Activated CD4-positive, alpha-beta T cell treated with anti-CD3 and anti-CD28 coated beads, Interleukin-2, amount 10 ng/mL, durations not matched to agents 24 days and 14 days (primary cell): ENCODE data around the gene TM9SF1. TPM values are rescaled to one million over a fixed set of nuclear protein-coding genes. Genes with fewer than 3 reads are reported as not detected.

Experiments used
- DNase-seq: peaks from one replicate; pipeline ENCODE4 v3.0.0; 2022
- H3K27ac Mint-ChIP-seq: one replicate; pipeline ENCODE4 v1.8.0; 2022; ENCODE audit warnings: mild to moderate bottlenecking, mixed read lengths
- H3K27me3 Mint-ChIP-seq: one replicate; pipeline ENCODE4 v1.8.0; 2022; ENCODE audit warnings: mixed read lengths
- H3K36me3 Mint-ChIP-seq: one replicate; pipeline ENCODE4 v1.8.0; 2022; ENCODE audit warnings: low read depth, mild to moderate bottlenecking, mixed read lengths
- H3K4me1 Mint-ChIP-seq: one replicate; pipeline ENCODE4 v1.8.0; 2021; ENCODE audit warnings: mixed read lengths
- H3K4me3 Mint-ChIP-seq: one replicate; pipeline ENCODE4 v1.8.0; 2022; ENCODE audit warnings: mild to moderate bottlenecking, moderate library complexity, mixed read lengths
- H3K9me3 Mint-ChIP-seq: one replicate; pipeline ENCODE4 v1.8.0; 2021; ENCODE audit warnings: mixed read lengths
- intact Hi-C: fragments of 100-400 bp; cut with micrococcal nuclease; formaldehyde crosslinking; loops from one replicate; pipeline ENCODE4 v1.15.1; 2023
- total RNA-seq: library from RNA; stranded (reverse); gene quantifications from 2 replicates; pipeline ENCODE4 v1.2.3, GENCODE V29; 2022

Gene TM9SF1
- total RNA-seq: 35.1 and 36.4 TPM in 2 replicates

- peaks cover 46% of the 10 kb centered on the region for H3K4me1 Mint-ChIP-seq
- peak within 1 kb of the TSS; percentile 87 for H3K4me3 Mint-ChIP-seq
- peak within 1 kb of the TSS; percentile 96 for H3K27ac Mint-ChIP-seq
- no peaks in the 10 kb centered on the region for H3K9me3 Mint-ChIP-seq
- no peaks in the 10 kb centered on the region for H3K27me3 Mint-ChIP-seq
- DNase-seq: peak; percentile 97
- intact Hi-C loops: loop anchor here (1.0 kb wide), 2 partner anchors 18 to 81 kb away; partner anchors contain the start of genes CHMP4A, DCAF11 and NRL
- peaks cover 58% of the 10 kb centered on the region for H3K36me3 Mint-ChIP-seq
Measured at GRCh38 chr14:24195186-24196070, at the start of gene TM9SF1. TM9SF1 (minus strand) TSS chr14:24195441; CDS start chr14:24195019, 422 bp downstream.

- Mint-ChIP-seq H3K27me3 (no peaks in the 10 kb centered on the region), H3K4me3 (peak overlapping the region; percentile 99), H3K4me1 (peaks cover 59% of the 10 kb centered on the region), H3K36me3 (peaks cover 32% of the 10 kb centered on the region), H3K9me3 (no peaks in the 10 kb centered on the region), H3K27ac (peak overlapping the region; percentile 100)
- peak; percentile 71 for DNase-seq
- intact Hi-C loops: loop anchor here (1.0 to 2.0 kb wide), 3 partner anchors 54 to 89 kb away; no protein-coding TSS in a partner anchor
Measured at GRCh38 chr14:24243336-24243836, 48.1 kb upstream of the TM9SF1 start.

DNA sequence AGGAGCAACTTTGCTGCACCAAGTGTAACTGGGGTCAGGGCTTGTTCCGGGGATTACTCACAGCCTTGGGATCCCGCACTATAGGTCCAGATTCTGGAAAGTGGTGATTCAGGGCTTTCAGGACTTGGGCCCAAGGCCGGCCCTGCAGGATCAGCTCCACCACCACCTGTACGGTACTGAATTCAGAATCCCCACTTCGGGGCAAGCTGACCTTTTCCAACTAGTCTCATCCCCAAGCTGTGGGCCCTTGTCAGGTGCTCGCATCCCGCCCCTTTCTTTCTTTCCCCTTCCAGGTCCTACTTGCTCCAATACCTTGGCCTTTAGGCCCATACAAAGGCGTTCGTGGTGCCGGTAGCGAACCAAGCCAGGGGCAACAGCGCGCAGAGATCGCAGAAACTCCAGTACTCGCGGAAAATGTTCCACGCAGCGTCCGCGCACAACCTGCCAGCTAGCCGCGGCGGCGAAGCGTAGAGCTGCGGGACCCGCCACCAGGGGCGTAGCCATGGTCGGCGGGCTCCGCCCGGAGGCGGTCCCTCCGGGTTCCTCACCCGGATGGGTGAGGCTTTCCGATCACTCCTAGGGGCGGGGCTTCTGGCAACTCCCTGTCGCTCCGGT, 46.7 kb upstream of the TM9SF1 start:
- peak overlapping the region; percentile 99 for H3K4me3 Mint-ChIP-seq
- peaks cover 61% of the 10 kb centered on the region for H3K4me1 Mint-ChIP-seq
- peak overlapping the region; percentile 100 for H3K27ac Mint-ChIP-seq
- intact Hi-C loops: loop anchor here (1.0 to 2.0 kb wide), 8 partner anchors 10 to 200 kb away; partner anchors contain the start of genes CHMP4A, GMPR2, IPO4 and NEDD8
- peak; percentile 99 for DNase-seq
- H3K27me3 Mint-ChIP-seq: no peaks in the 10 kb centered on the region
- H3K9me3 Mint-ChIP-seq: no peaks in the 10 kb centered on the region
- H3K36me3 Mint-ChIP-seq: peaks cover 44% of the 10 kb centered on the region

DNA sequence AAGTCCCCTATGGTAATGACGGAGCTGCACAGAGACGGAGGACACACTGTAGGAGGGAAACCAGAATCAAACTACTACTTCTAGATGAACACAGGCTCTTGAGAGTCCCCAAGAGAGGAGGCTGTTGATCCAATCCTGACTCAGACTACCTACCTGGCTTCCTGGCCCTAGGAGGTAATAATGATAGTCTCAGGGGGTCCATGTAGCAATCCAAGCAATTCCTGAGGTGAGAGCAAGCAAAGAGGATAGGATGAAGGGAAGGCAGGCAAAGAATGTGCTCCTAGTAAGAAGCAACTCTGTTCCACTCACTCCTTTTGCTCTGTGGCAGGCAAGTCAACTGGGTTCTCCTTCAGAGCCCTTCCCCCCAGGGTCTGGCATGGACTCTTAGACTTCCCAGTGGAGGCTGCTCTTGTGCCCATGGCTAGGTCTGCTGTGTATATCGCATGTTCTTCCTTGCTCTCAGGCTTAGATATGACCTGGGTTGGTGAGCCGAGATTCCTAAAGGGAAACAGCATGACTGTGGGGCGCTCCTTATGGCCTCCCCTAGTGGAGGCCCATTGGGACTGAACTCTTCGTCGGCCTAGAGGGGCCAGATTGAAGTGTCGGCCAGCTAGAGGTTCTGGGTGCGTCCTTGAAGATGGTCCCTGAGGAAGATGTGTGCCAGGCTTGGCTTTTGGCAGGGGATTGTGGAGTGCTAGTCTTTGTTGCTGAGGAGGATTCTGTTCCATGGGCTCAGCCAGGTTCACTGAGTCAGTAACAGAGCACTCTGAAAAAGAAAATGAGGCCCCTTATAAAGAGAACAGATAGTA, 45.1 kb upstream of the TM9SF1 start:
- no peaks in the 10 kb centered on the region for H3K9me3 Mint-ChIP-seq
- H3K36me3 Mint-ChIP-seq: peaks cover 57% of the 10 kb centered on the region
- peak overlapping the region; percentile 52 for H3K27ac Mint-ChIP-seq
- no peak for DNase-seq
- H3K27me3 Mint-ChIP-seq: no peaks in the 10 kb centered on the region
- peaks cover 62% of the 10 kb centered on the region for H3K4me1 Mint-ChIP-seq
- intact Hi-C loops: no loop called here
- peak overlapping the region; percentile 99 for H3K4me3 Mint-ChIP-seq

GRCh38 chr14:24238527-24239037, 43.3 kb upstream of the TM9SF1 start:
- Mint-ChIP-seq H3K4me1 (peaks cover 67% of the 10 kb centered on the region), H3K4me3 (no peak overlapping the region), H3K36me3 (peaks cover 66% of the 10 kb centered on the region), H3K27ac (peak overlapping the region; percentile 27), H3K27me3 (no peaks in the 10 kb centered on the region), H3K9me3 (no peaks in the 10 kb centered on the region)
- DNase-seq: no peak
- intact Hi-C loops: no loop called here

DNA sequence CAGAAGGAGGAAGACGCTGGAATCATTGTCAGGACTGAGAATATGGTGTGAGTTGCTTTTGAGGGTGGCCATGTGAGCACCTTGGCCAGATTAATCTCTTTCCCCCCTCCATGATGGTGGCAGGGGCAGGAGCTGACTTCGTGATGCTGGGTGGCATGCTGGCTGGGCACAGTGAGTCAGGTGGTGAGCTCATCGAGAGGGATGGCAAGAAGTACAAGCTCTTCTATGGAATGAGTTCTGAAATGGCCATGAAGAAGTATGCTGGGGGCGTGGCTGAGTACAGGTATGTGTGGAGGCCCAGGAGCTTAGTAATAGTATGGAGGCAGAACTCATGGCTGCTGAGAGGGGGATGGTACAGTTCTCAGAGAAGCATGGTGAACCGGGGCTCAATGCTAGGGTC, 42.9 kb upstream of the TM9SF1 start:
- Mint-ChIP-seq H3K4me1 (peaks cover 66% of the 10 kb centered on the region), H3K9me3 (no peaks in the 10 kb centered on the region), H3K36me3 (peaks cover 66% of the 10 kb centered on the region), H3K27me3 (no peaks in the 10 kb centered on the region), H3K27ac (no peak overlapping the region), H3K4me3 (no peak overlapping the region)
- no peak for DNase-seq
- intact Hi-C loops: no loop called here

GRCh38 chr14:24237463-24237955, 42.3 kb upstream of the TM9SF1 start:
- Mint-ChIP-seq H3K27ac (no peak overlapping the region), H3K36me3 (peaks cover 66% of the 10 kb centered on the region), H3K9me3 (no peaks in the 10 kb centered on the region), H3K4me3 (no peak overlapping the region), H3K27me3 (no peaks in the 10 kb centered on the region), H3K4me1 (peaks cover 62% of the 10 kb centered on the region)
- intact Hi-C loops: no loop called here
- DNase-seq: no peak

GRCh38 chr14:24236689-24237462, 41.6 kb upstream of the TM9SF1 start:
- Mint-ChIP-seq H3K9me3 (no peaks in the 10 kb centered on the region), H3K36me3 (peaks cover 64% of the 10 kb centered on the region), H3K4me3 (no peak overlapping the region), H3K27ac (no peak overlapping the region), H3K4me1 (peaks cover 60% of the 10 kb centered on the region), H3K27me3 (no peaks in the 10 kb centered on the region)
- no peak for DNase-seq
- intact Hi-C loops: no loop called here

DNA sequence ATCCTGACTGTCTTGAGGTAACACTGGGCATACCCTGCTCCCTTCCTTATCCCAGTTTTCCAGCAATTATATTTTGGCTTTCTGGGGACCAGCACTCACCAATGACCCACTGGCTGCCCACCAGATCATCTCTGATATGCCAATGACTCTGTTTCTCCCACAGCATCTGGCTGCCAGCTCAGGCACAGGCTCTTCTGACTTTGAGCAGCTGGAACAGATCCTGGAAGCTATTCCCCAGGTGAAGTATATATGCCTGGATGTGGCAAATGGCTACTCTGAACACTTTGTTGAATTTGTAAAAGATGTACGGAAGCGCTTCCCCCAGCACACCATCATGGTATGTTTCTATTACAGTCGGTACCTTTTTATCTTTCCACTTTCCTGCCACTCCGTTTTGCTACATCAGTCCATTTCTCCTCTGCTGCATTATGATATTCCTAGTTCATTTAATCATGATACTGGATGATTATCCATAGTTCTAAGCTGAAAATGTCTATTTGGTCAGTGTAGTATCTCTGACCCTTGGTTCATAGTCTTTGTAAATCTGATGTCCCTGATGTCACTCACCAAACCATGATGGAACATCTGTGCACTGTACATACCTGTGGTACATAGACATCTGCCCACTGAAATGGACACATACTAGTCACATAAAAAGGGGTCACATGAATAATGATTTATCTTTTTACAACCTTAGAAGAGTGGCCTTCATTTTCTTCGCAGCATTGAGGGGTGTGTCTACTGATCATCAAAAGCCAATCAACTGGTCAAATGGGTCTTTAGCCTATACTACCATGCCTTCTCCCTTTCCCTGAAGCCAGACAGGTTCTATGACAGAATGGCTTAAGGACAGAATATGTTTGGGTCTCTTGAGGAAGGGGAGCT, 40.8 kb upstream of the TM9SF1 start:
- DNase-seq: no peak
- no peaks in the 10 kb centered on the region for H3K27me3 Mint-ChIP-seq
- intact Hi-C loops: no loop called here
- H3K4me1 Mint-ChIP-seq: peaks cover 64% of the 10 kb centered on the region
- H3K27ac Mint-ChIP-seq: peak overlapping the region; percentile 17
- H3K36me3 Mint-ChIP-seq: peaks cover 63% of the 10 kb centered on the region
- H3K9me3 Mint-ChIP-seq: no peaks in the 10 kb centered on the region
- H3K4me3 Mint-ChIP-seq: no peak overlapping the region

DNA sequence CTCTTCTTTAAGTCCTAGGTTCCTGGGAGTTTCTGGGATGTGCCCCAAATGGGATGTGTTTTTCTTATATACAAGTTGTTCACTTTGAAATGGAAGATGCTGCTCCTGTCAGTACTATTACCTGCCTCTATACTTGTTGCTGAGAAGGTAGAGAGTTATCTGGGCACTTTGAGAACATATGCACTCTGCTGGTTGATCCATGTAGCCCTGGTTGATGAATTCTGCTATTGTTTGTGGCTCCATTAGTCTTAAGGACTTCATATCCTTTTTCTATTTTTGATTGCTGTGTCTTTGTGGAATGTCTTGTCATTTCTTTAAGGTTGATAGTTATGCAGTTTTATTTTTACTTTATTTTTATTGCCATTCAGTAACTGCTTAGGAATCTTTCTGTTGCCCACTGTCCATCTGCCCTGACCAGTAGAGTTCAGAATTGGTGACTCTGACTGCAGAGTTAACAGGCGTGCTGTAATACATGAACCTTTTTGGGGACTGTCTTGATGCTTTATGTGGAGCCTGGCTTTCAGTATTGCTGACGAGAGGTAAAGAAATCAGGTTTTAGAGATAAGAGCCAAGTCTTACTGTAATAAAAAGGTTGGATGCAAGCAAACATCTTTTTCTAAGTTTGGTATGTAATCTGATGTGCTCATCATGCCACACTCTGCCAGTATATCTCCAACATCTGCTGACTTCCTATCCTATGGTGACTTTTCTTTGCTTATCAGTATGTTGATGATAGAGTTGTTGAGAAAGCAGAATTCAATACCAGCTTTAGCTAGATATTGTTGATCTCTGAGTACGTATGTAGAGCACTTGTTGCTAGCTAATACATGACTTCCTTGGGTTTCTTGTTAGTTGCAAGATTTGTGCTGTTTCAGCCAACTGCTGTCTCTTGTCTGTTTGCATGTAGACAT, 39.1 kb upstream of the TM9SF1 start:
- Mint-ChIP-seq H3K27ac (no peak overlapping the region), H3K9me3 (no peaks in the 10 kb centered on the region), H3K4me3 (peak overlapping the region; percentile 53), H3K27me3 (no peaks in the 10 kb centered on the region), H3K4me1 (peaks cover 52% of the 10 kb centered on the region), H3K36me3 (peaks cover 48% of the 10 kb centered on the region)
- intact Hi-C loops: no loop called here
- no peak for DNase-seq

DNA sequence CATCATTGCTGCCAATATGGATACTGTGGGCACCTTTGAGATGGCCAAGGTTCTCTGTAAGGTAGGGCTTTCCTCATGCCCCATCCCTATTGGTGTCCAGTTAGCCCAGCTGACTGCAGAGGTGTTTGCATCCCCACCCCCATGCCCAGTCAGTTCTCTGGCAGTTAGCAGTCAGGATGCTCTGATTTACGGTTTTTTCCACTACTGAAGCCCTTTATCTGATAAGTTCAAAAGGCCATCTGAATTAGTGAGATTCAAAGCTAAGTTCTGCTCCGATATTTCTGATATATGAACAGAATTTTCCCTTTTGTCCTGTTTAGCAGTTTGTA, 38.3 kb upstream of the TM9SF1 start:
- no peaks in the 10 kb centered on the region for H3K9me3 Mint-ChIP-seq
- no peak for DNase-seq
- H3K4me3 Mint-ChIP-seq: peak overlapping the region; percentile 92
- intact Hi-C loops: no loop called here
- H3K27ac Mint-ChIP-seq: peak overlapping the region; percentile 92
- peaks cover 42% of the 10 kb centered on the region for H3K36me3 Mint-ChIP-seq
- H3K27me3 Mint-ChIP-seq: no peaks in the 10 kb centered on the region
- H3K4me1 Mint-ChIP-seq: peaks cover 45% of the 10 kb centered on the region
